Activated B cell treated with CpG ODN at 0.5 μM for 24 hours (primary cell): ENCODE measurements around the gene CORO7. TPM values are rescaled to one million over a fixed set of nuclear protein-coding genes. Genes with fewer than 3 reads are reported as not detected.

Experiments used
- ATAC-seq: fragments of 200-7000 bp; cut with Tn5 transposase; one replicate; pipeline ENCODE4 v1.10.0; 2021; ENCODE audit warnings: low read depth, mild to moderate bottlenecking, moderate library complexity
- CTCF ChIA-PET: fragments of 350-600 bp; sonication (Branson Sonifier 250); formaldehyde crosslinking; loops from one replicate; lab custom pipeline; 2021; ENCODE audit warnings: antibody characterized with exemption; lab: Charles Lee
- POLR2A ChIA-PET: fragments of 350-600 bp; sonication (Branson Sonifier 250); formaldehyde crosslinking; loops from one replicate; lab custom pipeline; 2021; ENCODE audit warnings: antibody characterized with exemption; lab: Charles Lee
- DNase-seq: peaks from one replicate; pipeline ENCODE4 v3.0.0; 2022
- H3K27ac Mint-ChIP-seq: one replicate; pipeline ENCODE4 v1.8.0; 2020; ENCODE audit warnings: mixed read lengths
- H3K27me3 Mint-ChIP-seq: one replicate; pipeline ENCODE4 v1.8.0; 2021; ENCODE audit warnings: mixed read lengths
- H3K36me3 Mint-ChIP-seq: one replicate; pipeline ENCODE4 v1.8.0; 2021; ENCODE audit warnings: low read depth, mixed read lengths
- H3K4me1 Mint-ChIP-seq: one replicate; pipeline ENCODE4 v1.8.0; 2021; ENCODE audit warnings: mixed read lengths
- H3K4me3 Mint-ChIP-seq: one replicate; pipeline ENCODE4 v1.8.0; 2020; ENCODE audit warnings: mild to moderate bottlenecking, mixed read lengths
- H3K9me3 Mint-ChIP-seq: one replicate; pipeline ENCODE4 v1.8.0; 2020; ENCODE audit warnings: mixed read lengths
- CTCF ChIP-seq: fragments of 200-600 bp; IDR thresholded peaks from one replicate; pipeline ENCODE4 v1.8.0; 2022; ENCODE audit warnings: antibody characterized with exemption, mild to moderate bottlenecking
- intact Hi-C: fragments of 100-400 bp; cut with micrococcal nuclease; formaldehyde crosslinking; loops from one replicate; pipeline ENCODE4 v1.15.1; 2024
- total RNA-seq: library from RNA; stranded (reverse); gene quantifications from 2 replicates; pipeline ENCODE4 v1.2.3, GENCODE V29; 2022

Gene CORO7
- total RNA-seq, 1 donor from 2014 or later: 86.6 TPM

- TF ChIP-seq CTCF: no peak
- no peak for DNase-seq
- ChIA-PET CTCF (no interaction called here), POLR2A (no interaction called here)
- Mint-ChIP-seq H3K27ac (peak overlapping the region; percentile 24), H3K4me3 (no peak overlapping the region), H3K27me3 (no peaks in the 10 kb centered on the region), H3K4me1 (peaks cover 39% of the 10 kb centered on the region), H3K9me3 (no peaks in the 10 kb centered on the region), H3K36me3 (peaks cover 21% of the 10 kb centered on the region)
- ATAC-seq: no peak
- intact Hi-C loops: no loop called here
Measured at GRCh38 chr16:4367393-4367856, 49.0 kb downstream of the CORO7 start.

- H3K27me3 Mint-ChIP-seq: no peaks in the 10 kb centered on the region
- no peaks in the 10 kb centered on the region for H3K9me3 Mint-ChIP-seq
- POLR2A ChIA-PET: no interaction called here
- no peak for ATAC-seq
- CTCF ChIA-PET: interaction anchor here (2.9 kb wide), 1 partner anchor 37 kb away, joined by 17 read pairs; no protein-coding TSS in a partner anchor
- no peak overlapping the region for H3K4me3 Mint-ChIP-seq
- intact Hi-C loops: no loop called here
- peaks cover 28% of the 10 kb centered on the region for H3K36me3 Mint-ChIP-seq
- no peak overlapping the region for H3K27ac Mint-ChIP-seq
- DNase-seq: no peak
- TF ChIP-seq CTCF: no peak
- H3K4me1 Mint-ChIP-seq: peaks cover 37% of the 10 kb centered on the region
Measured at GRCh38 chr16:4366016-4366415, 50.4 kb downstream of the CORO7 start.

- no peak for DNase-seq
- Mint-ChIP-seq H3K27ac (no peak overlapping the region), H3K9me3 (no peaks in the 10 kb centered on the region), H3K4me1 (peaks cover 37% of the 10 kb centered on the region), H3K4me3 (no peak overlapping the region), H3K36me3 (peaks cover 32% of the 10 kb centered on the region), H3K27me3 (no peaks in the 10 kb centered on the region)
- ATAC-seq: no peak
- POLR2A ChIA-PET: interaction anchor here (0.7 to 1.3 kb wide), 2 partner anchors 8 to 37 kb away, joined by 3 to 8 read pairs; no protein-coding TSS in a partner anchor
- no peak for TF ChIP-seq CTCF
- intact Hi-C loops: loop anchor here (2.0 kb wide), 1 partner anchor 15 kb away; the partner anchor contains the start of gene PAM16
- CTCF ChIA-PET: interaction anchor here (0.9 to 2.9 kb wide), 2 partner anchors 37 to 50 kb away, joined by 3 to 17 read pairs; no protein-coding TSS in a partner anchor
Measured at GRCh38 chr16:4365615-4366014, 50.8 kb downstream of the CORO7 start.

GRCh38 chr16:4365014-4365406, 51.4 kb downstream of the CORO7 start:
- peaks cover 37% of the 10 kb centered on the region for H3K4me1 Mint-ChIP-seq
- TF ChIP-seq CTCF: no peak
- ChIA-PET POLR2A (interaction anchor here (0.5 to 1.3 kb wide), 7 partner anchors 8 to 111 kb away, joined by 3 to 8 read pairs (median 4); partner anchors contain the start of gene HMOX2), CTCF (interaction anchor here (0.9 to 2.9 kb wide), 2 partner anchors 38 to 51 kb away, joined by 3 to 17 read pairs; no protein-coding TSS in a partner anchor)
- no peaks in the 10 kb centered on the region for H3K27me3 Mint-ChIP-seq
- no peaks in the 10 kb centered on the region for H3K9me3 Mint-ChIP-seq
- H3K27ac Mint-ChIP-seq: peak overlapping the region; percentile 35
- no peak overlapping the region for H3K4me3 Mint-ChIP-seq
- H3K36me3 Mint-ChIP-seq: peaks cover 38% of the 10 kb centered on the region
- ATAC-seq (peak; percentile 91), DNase-seq (peak; percentile 62)
- intact Hi-C loops: loop anchor here (2.0 kb wide), 1 partner anchor 14 kb away; the partner anchor contains the start of gene PAM16

- Mint-ChIP-seq H3K9me3 (no peaks in the 10 kb centered on the region), H3K27ac (no peak overlapping the region), H3K36me3 (peaks cover 40% of the 10 kb centered on the region), H3K4me3 (no peak overlapping the region), H3K27me3 (no peaks in the 10 kb centered on the region), H3K4me1 (peaks cover 37% of the 10 kb centered on the region)
- ChIA-PET CTCF (interaction anchor here (0.6 to 2.9 kb wide), 3 partner anchors 38 to 55 kb away, joined by 3 to 17 read pairs (median 3); no protein-coding TSS in a partner anchor), POLR2A (interaction anchor here (0.5 to 1.3 kb wide), 8 partner anchors 9 to 112 kb away, joined by 3 to 8 read pairs (median 4); partner anchors contain the start of genes HMOX2 and TFAP4)
- DNase-seq: peak; percentile 34
- peak; percentile 47 for ATAC-seq
- TF ChIP-seq CTCF: no peak
- intact Hi-C loops: loop anchor here (2.0 kb wide), 1 partner anchor 14 kb away; the partner anchor contains the start of gene PAM16
Measured at GRCh38 chr16:4364196-4365013, 52.0 kb downstream of the CORO7 start.
